B cell (primary cell): Measurements from ENCODE around the gene PARD3B. TPM values are rescaled to one million over a fixed set of nuclear protein-coding genes. Genes with fewer than 3 reads are reported as not detected.

ENCODE experiments used
- ATAC-seq: fragments of 200-7000 bp; cut with Tn5 transposase; one replicate; pipeline ENCODE4 v1.10.0; 2021; ENCODE audit warnings: low read depth, mild to moderate bottlenecking, moderate number of reproducible peaks, moderate library complexity
- CTCF ChIA-PET: fragments of 350-600 bp; sonication (Branson Sonifier 250); formaldehyde crosslinking; loops from one replicate; lab custom pipeline; 2021; ENCODE audit warnings: antibody characterized with exemption, inconsistent platforms; lab: Charles Lee
- POLR2A ChIA-PET: fragments of 350-600 bp; sonication (Branson Sonifier 250); formaldehyde crosslinking; loops from one replicate; lab custom pipeline; 2021; ENCODE audit warnings: antibody characterized with exemption; lab: Charles Lee
- DNase-seq: peaks from one replicate; pipeline ENCODE4 v3.0.0; 2013
- H2AFZ ChIP-seq: 2 replicates; pipeline ENCODE4 v1.6.1; 2012; ENCODE audit warnings: mild to moderate bottlenecking, low read depth, low read length; ENCODE audit not compliant: insufficient read depth, poor library complexity, severe bottlenecking
- H3K27ac ChIP-seq, 2 donors: 1 replicate in 1 of 2; 2 replicates in 1 of 2; pipeline ENCODE4 v1.5.1; 2012 to 2013; ENCODE audit warnings: low read length in 2 of 2, mild to moderate bottlenecking in 2 of 2, moderate library complexity in 1 of 2
- H3K27me3 ChIP-seq, 4 experiments: fragments of 200-600 bp in 1 of 4; sonication (generic) in 1 of 4; replicated peaks in 1 of 4; 1 replicate in 2 of 4; 2 replicates in 2 of 4; pipeline versions ENCODE4 v1.6.1 to v1.7.0; 2013 to 2016; ENCODE audit warnings: low read length in 3 of 4, mild to moderate bottlenecking in 2 of 4, mixed read lengths in 1 of 4, moderate library complexity in 1 of 4; ENCODE audit not compliant: insufficient read depth in 4 of 4, control insufficient read depth in 3 of 4; ENCODE audit errors: control extremely low read depth in 1 of 4
- H3K36me3 ChIP-seq, 2 experiments: replicated peaks in 1 of 2; 1 replicate in 1 of 2; 2 replicates in 1 of 2; pipeline versions ENCODE4 v1.6.1 to v1.7.1; 2013; ENCODE audit warnings: low read length in 1 of 2; ENCODE audit not compliant: insufficient read depth in 2 of 2, control insufficient read depth in 1 of 2; ENCODE audit errors: control extremely low read depth in 1 of 2, extremely low read depth in 1 of 2
- H3K4me1 ChIP-seq, 2 donors: fragments of 200-600 bp in 1 of 2; sonication (generic) in 1 of 2; 1 replicate in 1 of 2; 2 replicates in 1 of 2; pipeline versions ENCODE4 v1.5.1 to v1.6.1; 2013 to 2017; ENCODE audit warnings: low read length in 2 of 2; ENCODE audit not compliant: control insufficient read depth in 2 of 2, insufficient read depth in 2 of 2
- H3K4me2 ChIP-seq: replicated peaks from 2 replicates; pipeline ENCODE3; 2012; ENCODE audit warnings: mild to moderate bottlenecking, low read depth, low read length; ENCODE audit not compliant: poor library complexity, severe bottlenecking
- H3K4me3 ChIP-seq, 5 experiments: fragments of 200-600 bp in 1 of 5; sonication (generic) in 1 of 5; 1 replicate in 3 of 5; 2 replicates in 2 of 5; pipeline versions ENCODE4 v1.5.1 to v1.7.0; 2011 to 2016; ENCODE audit warnings: low read length in 4 of 5, mild to moderate bottlenecking in 4 of 5, low read depth in 2 of 5, control low read depth in 1 of 5, moderate library complexity in 1 of 5; ENCODE audit not compliant: insufficient read depth in 1 of 5; ENCODE audit errors: control extremely low read depth in 1 of 5, extremely low read depth in 1 of 5
- H3K79me2 ChIP-seq: fragments of 200-600 bp; sonication (generic); one replicate; pipeline ENCODE4 v1.6.0; 2016; ENCODE audit warnings: low read length; ENCODE audit not compliant: control insufficient read depth, insufficient read depth
- H3K9ac ChIP-seq: fragments of 200-600 bp; sonication (generic); 2 replicates; pipeline ENCODE4 v1.6.1; 2017; ENCODE audit warnings: mild to moderate bottlenecking, low read length, moderate library complexity
- H3K9me3 ChIP-seq, 3 donors: one replicate each; pipeline versions ENCODE4 v1.6.1 to v1.7.1; 2013; ENCODE audit warnings: low read length in 2 of 3; ENCODE audit not compliant: control insufficient read depth in 2 of 3, insufficient read depth in 1 of 3; ENCODE audit errors: control extremely low read depth in 1 of 3
- H4K20me1 ChIP-seq: 2 replicates; pipeline ENCODE4 v1.6.0; 2012; ENCODE audit warnings: mild to moderate bottlenecking, low read length; ENCODE audit not compliant: insufficient read depth, control insufficient read depth, poor library complexity, severe bottlenecking
- H3K27ac Mint-ChIP-seq: one replicate; pipeline ENCODE4 v1.8.0; 2021; ENCODE audit warnings: mixed read lengths
- H3K27me3 Mint-ChIP-seq: one replicate; pipeline ENCODE4 v1.8.0; 2021; ENCODE audit warnings: mixed read lengths
- H3K4me1 Mint-ChIP-seq: one replicate; pipeline ENCODE4 v1.8.0; 2021; ENCODE audit warnings: mixed read lengths
- H3K4me3 Mint-ChIP-seq: one replicate; pipeline ENCODE4 v1.8.0; 2021; ENCODE audit warnings: mixed read lengths
- H3K9me3 Mint-ChIP-seq: one replicate; pipeline ENCODE4 v1.8.0; 2022; ENCODE audit warnings: mixed read lengths; ENCODE audit not compliant: insufficient read depth
- CTCF ChIP-seq: fragments of 200-600 bp; IDR thresholded peaks from one replicate; pipeline ENCODE4 v1.8.0; 2022; ENCODE audit warnings: antibody characterized with exemption, mild to moderate bottlenecking
- EZH2 ChIP-seq: IDR thresholded peaks from 2 replicates; pipeline ENCODE4 v1.6.1; 2012; ENCODE audit warnings: borderline replicate concordance, low read depth, mild to moderate bottlenecking, moderate library complexity, low read length; ENCODE audit not compliant: insufficient read depth, poor library complexity, severe bottlenecking
- WGBS: methylation state at CpG from one replicate; pipeline ENCODE4 v1.1.5; 2013; ENCODE audit warnings: missing lambda C conversion rate; ENCODE audit not compliant: insufficient coverage; 5-methylcytosine and 5-hydroxymethylcytosine counted together
- intact Hi-C: fragments of 100-400 bp; cut with micrococcal nuclease; formaldehyde crosslinking; loops from one replicate; pipeline ENCODE4 v1.10.0; 2022
- polyA plus RNA-seq: library from polyadenylated mRNA; depleted of rRNA; stranded (reverse); fragments of >200 nt; gene quantifications from 2 replicates; pipeline ENCODE4 v1.2.3, GENCODE V29; 2012
- total RNA-seq, 2 donors: library from RNA; stranded (reverse); fragments of 120-200 nt in 1 of 2; gene quantifications; 1 replicate in 1 of 2; 2 replicates in 1 of 2; pipeline versions ENCODE4 v1.2.3 to v1.2.4, GENCODE V29; 2013 to 2022

Gene PARD3B
- total and polyA plus RNA-seq, 2 donors (not counting 1 experiment from before 2014, with no cell fraction given) = not detected

- Histone ChIP-seq H3K27me3 (no peaks in the 10 kb centered on the region), H2AFZ (no peak overlapping the region), H3K79me2 (no peaks in the 10 kb centered on the region), H4K20me1 (no peaks in the 10 kb centered on the region), H3K9ac (no peak overlapping the region), H3K27ac (no peak overlapping the region), H3K36me3 (no peaks in the 10 kb centered on the region), H3K4me3 (no peak overlapping the region), H3K9me3 (peaks cover 0 to 8% (median 0%) of the 10 kb centered on the region in 3 donors), H3K4me2 (no peak overlapping the region), H3K4me1 (no peaks in the 10 kb centered on the region)
- no peaks in the 10 kb centered on the region for H3K4me1 Mint-ChIP-seq
- CTCF ChIA-PET = no interaction called here
- 94% methylated on average over 4 of the region's 4 CpGs for WGBS
- no peak for DNase-seq
- TF ChIP-seq CTCF (no peak), EZH2 (no peak)
- no peak for ATAC-seq
- H3K27ac Mint-ChIP-seq = no peak overlapping the region
- intact Hi-C loops = no loop called here
- H3K27me3 Mint-ChIP-seq = no peaks in the 10 kb centered on the region
- H3K4me3 Mint-ChIP-seq = no peak overlapping the region
- POLR2A ChIA-PET = no interaction called here
- peaks cover 5% of the 10 kb centered on the region for H3K9me3 Mint-ChIP-seq
Measured at GRCh38 chr2:204652063-204652462, 106.8 kb downstream of the PARD3B start.

DNA sequence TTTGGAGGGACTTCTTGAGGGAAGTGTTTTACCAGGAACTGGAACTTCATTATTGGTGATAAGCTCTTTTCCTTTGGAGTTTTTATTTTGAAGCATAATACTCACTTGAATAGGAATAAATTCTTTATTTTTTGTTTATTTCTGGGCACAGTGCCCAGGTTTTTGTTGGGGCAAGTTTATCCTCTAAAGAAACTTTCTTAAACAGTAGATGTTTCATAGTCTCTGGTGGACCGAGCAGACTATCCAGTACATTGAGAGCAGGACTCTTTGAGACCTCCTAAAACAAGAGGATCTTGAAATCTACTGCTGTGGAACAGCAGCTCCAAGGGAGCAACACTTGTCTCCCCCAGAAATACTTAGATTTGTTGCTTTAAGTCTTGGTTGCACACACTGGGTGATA lies 109.4 kb downstream of the PARD3B start:
- no peak overlapping the region for H3K4me3 Mint-ChIP-seq
- Histone ChIP-seq H2AFZ (no peak overlapping the region), H3K36me3 (no peaks in the 10 kb centered on the region), H4K20me1 (no peaks in the 10 kb centered on the region), H3K4me3 (no peak overlapping the region), H3K27ac (no peak overlapping the region), H3K27me3 (no peaks in the 10 kb centered on the region), H3K4me1 (no peaks in the 10 kb centered on the region), H3K79me2 (no peaks in the 10 kb centered on the region), H3K4me2 (no peak overlapping the region), H3K9me3 (peaks cover 0 to 8% (median 0%) of the 10 kb centered on the region in 3 donors), H3K9ac (no peak overlapping the region)
- DNase-seq (no peak), ATAC-seq (no peak)
- CTCF ChIA-PET = no interaction called here
- no peaks in the 10 kb centered on the region for H3K27me3 Mint-ChIP-seq
- H3K4me1 Mint-ChIP-seq = no peaks in the 10 kb centered on the region
- POLR2A ChIA-PET = no interaction called here
- peaks cover 5% of the 10 kb centered on the region for H3K9me3 Mint-ChIP-seq
- no peak overlapping the region for H3K27ac Mint-ChIP-seq
- intact Hi-C loops = no loop called here
- WGBS = 67% methylated on average over 1 of the region's 1 CpG
- TF ChIP-seq EZH2 (no peak), CTCF (no peak)
